Measurements from ENCODE around the gene CXCL6.

DNA sequence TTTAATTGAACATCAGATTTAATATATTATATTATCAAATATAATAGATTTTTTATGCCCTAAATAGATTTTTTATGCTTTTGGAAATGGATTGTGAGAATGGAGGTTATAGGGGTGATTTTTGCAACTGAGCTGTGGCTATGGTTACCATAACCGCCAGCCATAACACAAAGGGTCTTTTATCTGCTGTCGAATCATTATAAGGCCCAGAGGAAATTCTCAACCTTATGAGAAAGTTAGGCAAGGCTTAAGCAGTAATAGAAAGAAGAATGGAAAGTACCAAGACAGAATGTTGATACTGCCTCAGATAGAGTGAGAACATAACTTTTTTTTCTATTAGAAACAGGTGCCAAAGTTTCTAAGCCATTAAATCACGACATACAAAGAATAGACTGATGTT lies 26.3 kb upstream of the CXCL6 start:
- TF ChIP-seq, protein P1, sequence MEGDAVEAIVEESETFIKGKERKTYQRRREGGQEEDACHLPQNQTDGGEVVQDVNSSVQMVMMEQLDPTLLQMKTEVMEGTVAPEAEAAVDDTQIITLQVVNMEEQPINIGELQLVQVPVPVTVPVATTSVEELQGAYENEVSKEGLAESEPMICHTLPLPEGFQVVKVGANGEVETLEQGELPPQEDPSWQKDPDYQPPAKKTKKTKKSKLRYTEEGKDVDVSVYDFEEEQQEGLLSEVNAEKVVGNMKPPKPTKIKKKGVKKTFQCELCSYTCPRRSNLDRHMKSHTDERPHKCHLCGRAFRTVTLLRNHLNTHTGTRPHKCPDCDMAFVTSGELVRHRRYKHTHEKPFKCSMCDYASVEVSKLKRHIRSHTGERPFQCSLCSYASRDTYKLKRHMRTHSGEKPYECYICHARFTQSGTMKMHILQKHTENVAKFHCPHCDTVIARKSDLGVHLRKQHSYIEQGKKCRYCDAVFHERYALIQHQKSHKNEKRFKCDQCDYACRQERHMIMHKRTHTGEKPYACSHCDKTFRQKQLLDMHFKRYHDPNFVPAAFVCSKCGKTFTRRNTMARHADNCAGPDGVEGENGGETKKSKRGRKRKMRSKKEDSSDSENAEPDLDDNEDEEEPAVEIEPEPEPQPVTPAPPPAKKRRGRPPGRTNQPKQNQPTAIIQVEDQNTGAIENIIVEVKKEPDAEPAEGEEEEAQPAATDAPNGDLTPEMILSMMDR (IDR thresholded peaks at IDR 0.05), result no peak
- TF ChIP-seq POLR2A (IDR thresholded peaks at IDR 0.05), result no peak

Data from lower leg skin (tissue), 3 donors.